Sigmoid colon (tissue), 7 donors: Measurements from ENCODE around the gene ATP5MG. TPM values are rescaled to one million over a fixed set of nuclear protein-coding genes. Genes with fewer than 3 reads are reported as not detected.

Source experiments
- DNase-seq: peaks from one replicate; pipeline ENCODE4 v3.0.0-alpha.2; 2019
- H3K27ac ChIP-seq, 4 donors: fragments of 200-600 bp; sonication (generic); one replicate each; pipeline ENCODE4 v1.5.1; 2016 to 2019; ENCODE audit warnings: mild to moderate bottlenecking in 1 of 4
- H3K27me3 ChIP-seq, 3 donors: fragments of 200-600 bp; sonication (generic); one replicate each; pipeline ENCODE4 v1.5.1; 2019; ENCODE audit warnings: mild to moderate bottlenecking in 1 of 3
- H3K36me3 ChIP-seq, 4 donors: fragments of 200-600 bp; sonication (generic); one replicate each; pipeline ENCODE4 v1.5.1; 2016 to 2019
- H3K4me1 ChIP-seq, 4 donors: fragments of 200-600 bp; sonication (generic); one replicate each; pipeline ENCODE4 v1.5.1; 2017 to 2019
- H3K4me3 ChIP-seq, 4 donors: fragments of 200-600 bp; sonication (generic); one replicate each; pipeline ENCODE4 v1.5.1; 2017 to 2019; ENCODE audit warnings: mild to moderate bottlenecking in 2 of 4, moderate library complexity in 1 of 4
- H3K9me3 ChIP-seq, 4 donors: fragments of 200-600 bp in 3 of 4; sonication (generic) in 3 of 4; one replicate each; pipeline versions ENCODE4 v1.5.1 to v1.6.1; 2013 to 2019
- EP300 ChIP-seq, 4 donors: sonication (generic); formaldehyde crosslinking; IDR thresholded peaks; one replicate each; pipeline ENCODE4 v1.6.1; 2017; ENCODE audit warnings: antibody characterized with exemption in 4 of 4
- POLR2A ChIP-seq, 2 donors: fragments of 450-650 bp; IDR thresholded peaks; one replicate each; pipeline ENCODE4 v1.6.1; 2016; ENCODE audit warnings: antibody characterized with exemption in 2 of 2, mild to moderate bottlenecking in 2 of 2, moderate library complexity in 2 of 2
- POLR2AphosphoS5 ChIP-seq, 4 donors: sonication (generic); formaldehyde crosslinking; IDR thresholded peaks; one replicate each; pipeline ENCODE4 v1.6.1; 2017; ENCODE audit warnings: antibody characterized with exemption in 4 of 4
- WGBS, 2 donors: extraction: QIAGEN DNeasy Blood & Tissue Kit; methylation state at CpG; one replicate each; pipeline ENCODE4 v1.1.7; 2013; 5-methylcytosine and 5-hydroxymethylcytosine counted together
- intact Hi-C: fragments of 100-400 bp; cut with DNase I; formaldehyde crosslinking; loops from one replicate; pipeline ENCODE4 v1.15.1; 2023
- polyA plus RNA-seq, 3 donors: library from polyadenylated mRNA; stranded (reverse); fragments of 200-250 nt; gene quantifications; one replicate each; pipeline ENCODE4 v1.2.3, GENCODE V29; 2013
- total RNA-seq, 4 donors: library from RNA; depleted of rRNA; stranded (reverse); fragments of >200 nt; gene quantifications; one replicate each; pipeline ENCODE4 v1.1.0, GENCODE V29; 2016
- TF ChIP-seq, protein P1 (sequence below), 4 experiments: fragments of 450-650 bp in 3 of 4; fragments of 200-600 bp in 1 of 4; IDR thresholded peaks; one replicate each; pipeline ENCODE4 v1.5.1; 2016 to 2019; ENCODE audit warnings: antibody characterized with exemption in 4 of 4, mild to moderate bottlenecking in 3 of 4, moderate library complexity in 2 of 4
- donor health status: healthy with polysubstance abuse.
- donor health status: Bipolar disorder and iron deficiency.
- donor health status: healthy.

Gene ATP5MG
- total and polyA plus RNA-seq, 7 donors: 54.7 to 559 (median 141) TPM

DNA sequence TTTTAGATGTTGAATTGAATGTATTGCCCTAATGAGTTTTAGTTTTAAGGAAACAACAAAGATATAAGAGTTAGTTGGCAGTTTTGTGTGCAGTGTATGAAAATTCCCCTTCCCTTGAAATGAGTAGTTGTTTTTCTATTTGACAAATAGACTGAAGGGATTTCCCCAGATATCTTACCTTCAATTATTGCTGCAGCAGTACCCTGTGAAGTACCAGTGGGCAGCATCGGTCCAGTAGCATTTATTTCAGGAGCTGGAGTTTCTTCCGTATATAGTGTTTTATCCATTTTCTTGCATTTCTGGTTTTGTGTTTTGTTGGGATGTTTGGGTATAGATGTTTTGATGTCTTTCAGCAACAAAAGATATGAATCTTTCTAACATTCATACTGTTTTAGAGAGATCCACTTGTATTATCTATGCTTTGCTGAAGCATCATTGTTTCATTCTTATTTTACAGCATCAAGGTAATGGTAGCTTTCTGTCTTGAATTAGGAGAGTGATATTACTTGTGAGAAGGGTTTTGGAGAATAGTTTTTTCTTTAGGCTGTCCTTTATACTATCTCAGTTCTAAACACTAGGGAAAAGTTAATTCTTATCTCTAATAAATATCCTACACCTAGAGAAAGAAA is 42.3 kb downstream of the ATP5MG start:
- no peak for DNase-seq
- H3K27me3 ChIP-seq: no peaks in the 10 kb centered on the region
- WGBS, 2 donors: 68 to 80% methylated on average over 2 of the region's 2 CpGs
- no peak overlapping the region for H3K4me3 ChIP-seq
- H3K27ac ChIP-seq: no peak overlapping the region
- H3K9me3 ChIP-seq: no peaks in the 10 kb centered on the region
- no peaks in the 10 kb centered on the region for H3K36me3 ChIP-seq
- intact Hi-C loops: no loop called here
- TF ChIP-seq POLR2AphosphoS5 (IDR thresholded peaks at IDR 0.05): no peak
- no peak for TF ChIP-seq EP300 (IDR thresholded peaks at IDR 0.05)
- no peak for TF ChIP-seq POLR2A (IDR thresholded peaks at IDR 0.05)
- TF ChIP-seq, protein P1, sequence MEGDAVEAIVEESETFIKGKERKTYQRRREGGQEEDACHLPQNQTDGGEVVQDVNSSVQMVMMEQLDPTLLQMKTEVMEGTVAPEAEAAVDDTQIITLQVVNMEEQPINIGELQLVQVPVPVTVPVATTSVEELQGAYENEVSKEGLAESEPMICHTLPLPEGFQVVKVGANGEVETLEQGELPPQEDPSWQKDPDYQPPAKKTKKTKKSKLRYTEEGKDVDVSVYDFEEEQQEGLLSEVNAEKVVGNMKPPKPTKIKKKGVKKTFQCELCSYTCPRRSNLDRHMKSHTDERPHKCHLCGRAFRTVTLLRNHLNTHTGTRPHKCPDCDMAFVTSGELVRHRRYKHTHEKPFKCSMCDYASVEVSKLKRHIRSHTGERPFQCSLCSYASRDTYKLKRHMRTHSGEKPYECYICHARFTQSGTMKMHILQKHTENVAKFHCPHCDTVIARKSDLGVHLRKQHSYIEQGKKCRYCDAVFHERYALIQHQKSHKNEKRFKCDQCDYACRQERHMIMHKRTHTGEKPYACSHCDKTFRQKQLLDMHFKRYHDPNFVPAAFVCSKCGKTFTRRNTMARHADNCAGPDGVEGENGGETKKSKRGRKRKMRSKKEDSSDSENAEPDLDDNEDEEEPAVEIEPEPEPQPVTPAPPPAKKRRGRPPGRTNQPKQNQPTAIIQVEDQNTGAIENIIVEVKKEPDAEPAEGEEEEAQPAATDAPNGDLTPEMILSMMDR (IDR thresholded peaks at IDR 0.05): no peak
- H3K4me1 ChIP-seq: peaks cover 0 to 64% (median 41%) of the 10 kb centered on the region in 4 donors

DNA sequence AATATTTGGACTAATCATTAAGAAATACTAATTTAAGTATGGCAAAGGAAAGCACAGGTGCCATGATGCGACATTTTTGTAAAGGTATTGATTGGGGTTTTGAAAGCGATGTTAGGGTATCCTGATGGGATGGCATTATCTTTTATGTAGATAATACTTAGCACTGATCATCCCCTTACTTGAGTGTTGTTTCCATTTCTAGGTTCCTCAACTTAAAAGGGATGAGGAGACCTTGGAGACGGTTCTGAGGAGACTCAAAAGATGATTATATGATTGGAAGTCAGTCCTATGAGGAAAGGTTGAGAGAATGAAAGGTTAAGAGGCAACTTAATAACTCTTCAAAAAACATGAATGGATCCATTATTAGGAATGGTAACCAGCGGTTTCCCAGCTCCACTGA is 46.0 kb downstream of the ATP5MG start:
- WGBS, 2 donors: 95 to 97% methylated on average over 4 of the region's 4 CpGs
- no peak for TF ChIP-seq POLR2AphosphoS5 (IDR thresholded peaks at IDR 0.05)
- TF ChIP-seq EP300 (IDR thresholded peaks at IDR 0.05): no peak
- no peak for TF ChIP-seq POLR2A (IDR thresholded peaks at IDR 0.05)
- TF ChIP-seq, protein P1 (IDR thresholded peaks at IDR 0.05): no peak
- H3K36me3 ChIP-seq: no peaks in the 10 kb centered on the region
- peaks cover 0 to 31% (median 14%) of the 10 kb centered on the region in 4 donors for H3K4me1 ChIP-seq
- H3K4me3 ChIP-seq: no peak overlapping the region
- no peak for DNase-seq
- H3K9me3 ChIP-seq: no peaks in the 10 kb centered on the region
- H3K27me3 ChIP-seq: no peaks in the 10 kb centered on the region
- intact Hi-C loops: no loop called here
- no peak overlapping the region for H3K27ac ChIP-seq

DNA sequence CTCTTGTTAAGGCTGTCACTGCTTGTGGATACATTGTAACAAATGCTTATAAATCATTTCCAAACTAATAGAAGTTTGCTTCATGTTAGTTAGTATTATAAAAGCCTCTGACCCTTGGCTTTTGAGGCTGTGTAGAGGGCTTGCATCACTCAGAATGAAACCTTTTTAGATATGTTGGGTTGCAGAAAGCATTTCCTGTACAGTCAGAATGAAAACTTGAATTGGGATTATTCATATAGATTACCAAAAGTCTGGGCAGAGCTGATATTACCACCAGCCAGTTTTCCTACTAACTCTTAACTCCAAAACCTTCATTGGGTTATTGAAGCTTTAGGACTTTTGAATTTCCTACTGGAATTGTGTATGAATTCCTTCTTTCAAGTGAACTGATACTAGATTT is 46.9 kb downstream of the ATP5MG start:
- Histone ChIP-seq H3K4me1 (peaks cover 0 to 22% (median 6%) of the 10 kb centered on the region in 4 donors), H3K9me3 (no peaks in the 10 kb centered on the region), H3K27me3 (no peaks in the 10 kb centered on the region), H3K4me3 (no peak overlapping the region), H3K27ac (no peak overlapping the region), H3K36me3 (no peaks in the 10 kb centered on the region)
- DNase-seq: no peak
- TF ChIP-seq POLR2A (IDR thresholded peaks at IDR 0.05) (no peak), POLR2AphosphoS5 (IDR thresholded peaks at IDR 0.05) (no peak), EP300 (IDR thresholded peaks at IDR 0.05) (no peak)
- TF ChIP-seq, protein P1 (IDR thresholded peaks at IDR 0.05): no peak
- intact Hi-C loops: no loop called here

- DNase-seq: no peak
- no peaks in the 10 kb centered on the region for H3K27me3 ChIP-seq
- H3K9me3 ChIP-seq: no peaks in the 10 kb centered on the region
- TF ChIP-seq, protein P1 (IDR thresholded peaks at IDR 0.05): no peak
- TF ChIP-seq POLR2A (IDR thresholded peaks at IDR 0.05) (no peak), EP300 (IDR thresholded peaks at IDR 0.05) (no peak), POLR2AphosphoS5 (IDR thresholded peaks at IDR 0.05) (no peak)
- no peak overlapping the region for H3K27ac ChIP-seq
- no peak overlapping the region for H3K4me3 ChIP-seq
- WGBS, 2 donors: 81% methylated on average over 4 of the region's 4 CpGs
- peaks cover 0 to 15% (median 0%) of the 10 kb centered on the region in 4 donors for H3K4me1 ChIP-seq
- no peaks in the 10 kb centered on the region for H3K36me3 ChIP-seq
- intact Hi-C loops: no loop called here
Measured at GRCh38 chr11:118449316-118449918, 48.0 kb downstream of the ATP5MG start.
